GM15510 (cell line): ENCODE measurements around the gene USP40.

Source experiments
- POLR2A ChIP-seq: IDR thresholded peaks from 3 replicates; pipeline ENCODE4 v1.6.1; 2011; ENCODE audit warnings: borderline replicate concordance; ENCODE audit not compliant: insufficient read length; ENCODE audit errors: extremely low read depth

Gene USP40

DNA sequence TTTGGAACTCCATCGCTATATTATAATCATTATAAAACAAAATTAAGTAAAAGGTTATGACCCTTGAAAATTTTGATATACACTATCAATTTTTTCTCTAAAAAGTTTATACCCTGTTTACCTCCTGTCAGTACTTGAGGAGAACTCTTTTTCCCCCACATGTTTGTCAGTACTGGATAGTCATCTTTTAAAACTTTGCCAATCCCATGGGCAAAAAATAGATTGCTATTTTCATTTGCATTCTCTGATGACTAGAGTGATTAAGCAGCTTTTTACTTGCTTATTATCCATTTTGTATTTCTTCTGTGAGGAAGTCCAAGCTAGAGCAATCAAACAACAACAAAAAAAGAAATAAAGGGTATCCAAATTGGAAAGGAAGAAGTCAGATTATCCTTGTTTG, 135.9 kb downstream of the USP40 start:
- TF ChIP-seq POLR2A = no peak

GRCh38 chr2:233430081-233430480, 136.5 kb downstream of the USP40 start:
- no peak for TF ChIP-seq POLR2A

GRCh38 chr2:233429175-233429897, 137.2 kb downstream of the USP40 start:
- no peak for TF ChIP-seq POLR2A

DNA sequence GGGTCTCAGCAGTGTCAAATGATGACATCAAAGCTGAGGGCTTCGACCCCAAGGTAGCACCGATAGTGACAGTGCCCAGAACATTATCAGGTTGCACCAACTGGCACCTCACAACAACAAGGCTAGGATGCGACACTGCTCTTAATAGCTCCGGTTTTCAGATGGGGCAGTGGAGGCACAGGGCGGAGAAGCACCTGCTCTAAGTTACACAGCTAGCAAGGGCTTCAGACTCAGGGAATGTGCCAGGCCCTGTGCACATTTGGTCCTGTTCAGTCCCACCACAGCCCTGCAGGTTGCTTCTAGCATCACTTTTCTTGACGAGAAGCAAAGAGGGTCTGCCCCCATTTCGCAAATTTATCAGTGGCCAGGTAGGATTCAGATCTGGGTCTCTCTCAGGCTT, 138.1 kb downstream of the USP40 start:
- TF ChIP-seq POLR2A = no peak

DNA sequence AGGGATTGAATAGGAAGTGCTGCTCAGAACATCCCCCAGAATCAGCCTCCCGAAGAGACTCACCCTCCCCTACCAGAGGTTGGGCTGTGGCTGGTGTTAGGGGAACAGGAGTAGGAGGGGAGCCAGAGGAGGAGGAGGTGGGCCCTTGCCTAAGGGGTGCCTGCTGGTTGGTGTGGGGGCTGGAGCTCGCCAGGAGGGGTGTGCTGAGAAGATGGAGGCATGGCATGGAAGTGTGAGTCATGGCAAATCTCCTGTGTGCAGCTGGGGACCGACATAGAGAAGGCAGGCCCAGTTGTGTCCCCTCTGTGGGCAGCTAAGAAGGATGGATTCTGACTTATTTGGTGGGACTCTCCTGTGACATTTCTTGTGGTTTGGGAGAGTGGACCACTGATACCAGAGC, 138.6 kb downstream of the USP40 start:
- TF ChIP-seq POLR2A = no peak

DNA sequence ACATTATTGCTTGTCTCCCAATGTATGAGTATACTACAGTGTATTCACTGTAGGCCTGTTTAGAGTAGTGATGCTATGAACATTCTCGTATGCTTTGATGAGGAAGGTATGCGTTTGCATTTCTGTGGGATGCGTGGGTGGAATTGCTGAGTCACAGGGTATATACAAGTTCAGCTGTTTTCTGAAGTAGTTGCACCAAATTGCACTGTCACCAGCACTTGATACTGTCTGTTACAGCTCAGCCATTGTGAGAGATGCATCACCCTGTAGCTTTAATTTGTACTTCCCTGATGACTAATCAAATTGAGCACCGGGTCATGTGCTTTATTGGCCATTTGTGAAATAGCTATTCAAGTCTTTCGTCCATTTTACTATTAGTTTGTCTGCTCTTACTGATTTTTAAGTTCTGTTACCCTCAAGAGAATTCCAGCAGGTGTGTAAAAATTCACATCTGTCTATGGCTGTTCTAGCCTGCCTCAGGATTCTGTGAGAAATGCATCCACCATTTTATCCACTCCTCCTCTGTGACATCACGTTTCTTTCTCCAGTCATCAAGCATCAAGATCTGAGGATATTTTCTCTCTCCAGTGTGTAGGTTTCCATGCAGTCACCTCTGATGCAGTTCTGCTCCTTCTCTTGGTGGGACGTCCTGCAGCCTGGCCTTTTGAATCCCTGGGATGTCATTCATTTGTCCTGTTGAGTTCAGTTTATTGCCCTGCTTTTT, 139.8 kb downstream of the USP40 start:
- TF ChIP-seq POLR2A = no peak
